Measurements from ENCODE around the gene TXNDC8. TPM values are rescaled to one million over a fixed set of nuclear protein-coding genes. Genes with fewer than 3 reads are reported as not detected.

TXNDC8 gene
- total and polyA plus RNA-seq, 2 of the 13 experiments (the other 11 are each of a cell fraction or from before 2014, with no cell fraction given), result not detected

DNA sequence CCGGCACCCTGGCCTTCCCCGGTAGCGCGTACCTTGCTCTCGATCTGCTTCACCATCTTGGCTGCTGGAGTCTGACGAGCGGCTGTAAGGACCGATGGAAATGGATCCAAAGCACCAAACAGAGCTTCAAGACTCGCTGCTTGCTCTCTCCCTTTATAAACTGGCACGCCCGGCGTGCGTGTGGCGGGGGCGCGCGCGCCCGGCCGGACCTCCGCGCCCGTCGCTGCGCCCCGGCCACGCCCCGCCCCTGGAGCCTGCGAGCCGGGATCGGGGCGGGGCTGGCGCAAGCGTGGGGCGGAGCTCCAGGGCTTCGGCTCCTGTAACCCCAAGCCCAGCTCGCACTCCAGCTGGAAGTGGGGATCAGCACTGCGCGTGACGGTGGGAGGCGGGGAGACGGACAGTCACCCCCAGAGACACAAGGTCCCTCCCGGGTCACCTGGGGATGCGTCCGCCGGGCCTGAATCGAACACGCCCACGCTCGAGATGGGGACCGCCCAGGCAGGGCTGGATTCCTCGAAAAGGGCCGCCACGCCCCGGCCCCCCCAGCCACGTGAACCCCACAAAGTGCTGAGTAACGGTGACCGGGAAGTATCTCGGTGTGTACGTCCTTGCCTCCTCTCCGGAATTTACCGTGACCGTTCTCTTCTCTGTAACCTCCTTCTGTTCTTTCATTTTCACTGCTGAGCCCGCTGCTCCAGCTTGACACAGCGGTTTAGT lies 81.1 kb downstream of the TXNDC8 start, which contains the start of gene TXN (continued):
- TF ChIP-seq HNRNPH1 (optimal IDR thresholded peaks at IDR 0.05; ENCODE audit: low read depth, low read length) (no peak), MXI1 (IDR thresholded peaks at IDR 0.05; ENCODE audit: borderline replicate concordance, low read depth, low read length) (no peak; the same call in 2 of the 3 replicates), NCOA2 (CRISPR knock-in tag; IDR thresholded peaks at IDR 0.05) (no peak), ZBTB7B (CRISPR knock-in tag; IDR thresholded peaks at IDR 0.05) (0 out of 2 replicates have a peak, but pooled peaks have one; percentile 23), ZKSCAN1 (IDR thresholded peaks at IDR 0.05; ENCODE audit: low read length) (no peak), RFXAP (CRISPR knock-in tag; IDR thresholded peaks at IDR 0.05; ENCODE audit: borderline replicate concordance) (0 out of 2 replicates have a peak, but pooled peaks have one; percentile 39), GPN1 (CRISPR knock-in tag; IDR thresholded peaks at IDR 0.05; ENCODE audit: borderline replicate concordance) (0 out of 2 replicates have a peak, but pooled peaks have one; percentile 21), SNAI1 (CRISPR knock-in tag; IDR thresholded peaks at IDR 0.05; ENCODE audit: borderline replicate concordance) (no peak), SRSF9 (IDR thresholded peaks at IDR 0.05; ENCODE audit: borderline replicate concordance, insufficient read depth, low read depth, low read length, poor library complexity, severe bottlenecking) (no peak), ZBTB21 (CRISPR knock-in tag; IDR thresholded peaks at IDR 0.05) (no peak), CENPX (CRISPR knock-in tag; IDR thresholded peaks at IDR 0.05) (no peak), ESRRA (CRISPR knock-in tag; IDR thresholded peaks at IDR 0.05; ENCODE audit: low read depth) (no peak), SOX13 (IDR thresholded peaks at IDR 0.05) (peak; percentile 27; the same call in 1 of the 2 replicates), SOX13 (CRISPR knock-in tag; conservative IDR thresholded peaks at IDR 0.05 in 1 of 2, IDR thresholded peaks at IDR 0.05 in 1 of 2) (0 out of 4 replicates have a peak, but pooled peaks of 1 of the 2 experiments have one; percentile 26), EEA1 (CRISPR knock-in tag; IDR thresholded peaks at IDR 0.05; ENCODE audit: borderline replicate concordance) (no peak), FOXA1 (IDR thresholded peaks at IDR 0.05) (no peak), FOXA1 (CRISPR knock-in tag; IDR thresholded peaks at IDR 0.05) (no peak), JARID2 (CRISPR knock-in tag; IDR thresholded peaks at IDR 0.05; ENCODE audit: insufficient replicate concordance) (no peak)
- TF ChIP-seq, protein P1, sequence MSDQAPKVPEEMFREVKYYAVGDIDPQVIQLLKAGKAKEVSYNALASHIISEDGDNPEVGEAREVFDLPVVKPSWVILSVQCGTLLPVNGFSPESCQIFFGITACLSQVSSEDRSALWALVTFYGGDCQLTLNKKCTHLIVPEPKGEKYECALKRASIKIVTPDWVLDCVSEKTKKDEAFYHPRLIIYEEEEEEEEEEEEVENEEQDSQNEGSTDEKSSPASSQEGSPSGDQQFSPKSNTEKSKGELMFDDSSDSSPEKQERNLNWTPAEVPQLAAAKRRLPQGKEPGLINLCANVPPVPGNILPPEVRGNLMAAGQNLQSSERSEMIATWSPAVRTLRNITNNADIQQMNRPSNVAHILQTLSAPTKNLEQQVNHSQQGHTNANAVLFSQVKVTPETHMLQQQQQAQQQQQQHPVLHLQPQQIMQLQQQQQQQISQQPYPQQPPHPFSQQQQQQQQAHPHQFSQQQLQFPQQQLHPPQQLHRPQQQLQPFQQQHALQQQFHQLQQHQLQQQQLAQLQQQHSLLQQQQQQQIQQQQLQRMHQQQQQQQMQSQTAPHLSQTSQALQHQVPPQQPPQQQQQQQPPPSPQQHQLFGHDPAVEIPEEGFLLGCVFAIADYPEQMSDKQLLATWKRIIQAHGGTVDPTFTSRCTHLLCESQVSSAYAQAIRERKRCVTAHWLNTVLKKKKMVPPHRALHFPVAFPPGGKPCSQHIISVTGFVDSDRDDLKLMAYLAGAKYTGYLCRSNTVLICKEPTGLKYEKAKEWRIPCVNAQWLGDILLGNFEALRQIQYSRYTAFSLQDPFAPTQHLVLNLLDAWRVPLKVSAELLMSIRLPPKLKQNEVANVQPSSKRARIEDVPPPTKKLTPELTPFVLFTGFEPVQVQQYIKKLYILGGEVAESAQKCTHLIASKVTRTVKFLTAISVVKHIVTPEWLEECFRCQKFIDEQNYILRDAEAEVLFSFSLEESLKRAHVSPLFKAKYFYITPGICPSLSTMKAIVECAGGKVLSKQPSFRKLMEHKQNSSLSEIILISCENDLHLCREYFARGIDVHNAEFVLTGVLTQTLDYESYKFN (CRISPR knock-in tag; conservative IDR thresholded peaks at IDR 0.05), result peak; percentile 23; the same call in 1 of the 2 replicates
- TF ChIP-seq, protein P2, sequence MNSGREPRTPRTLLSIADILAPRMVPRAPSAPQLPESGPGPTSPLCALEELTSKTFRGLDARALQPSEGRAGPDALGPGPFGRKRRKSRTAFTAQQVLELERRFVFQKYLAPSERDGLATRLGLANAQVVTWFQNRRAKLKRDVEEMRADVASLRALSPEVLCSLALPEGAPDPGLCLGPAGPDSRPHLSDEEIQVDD (CRISPR knock-in tag; IDR thresholded peaks at IDR 0.05; ENCODE audit: borderline replicate concordance), result no peak
- TF ChIP-seq, protein P3, sequence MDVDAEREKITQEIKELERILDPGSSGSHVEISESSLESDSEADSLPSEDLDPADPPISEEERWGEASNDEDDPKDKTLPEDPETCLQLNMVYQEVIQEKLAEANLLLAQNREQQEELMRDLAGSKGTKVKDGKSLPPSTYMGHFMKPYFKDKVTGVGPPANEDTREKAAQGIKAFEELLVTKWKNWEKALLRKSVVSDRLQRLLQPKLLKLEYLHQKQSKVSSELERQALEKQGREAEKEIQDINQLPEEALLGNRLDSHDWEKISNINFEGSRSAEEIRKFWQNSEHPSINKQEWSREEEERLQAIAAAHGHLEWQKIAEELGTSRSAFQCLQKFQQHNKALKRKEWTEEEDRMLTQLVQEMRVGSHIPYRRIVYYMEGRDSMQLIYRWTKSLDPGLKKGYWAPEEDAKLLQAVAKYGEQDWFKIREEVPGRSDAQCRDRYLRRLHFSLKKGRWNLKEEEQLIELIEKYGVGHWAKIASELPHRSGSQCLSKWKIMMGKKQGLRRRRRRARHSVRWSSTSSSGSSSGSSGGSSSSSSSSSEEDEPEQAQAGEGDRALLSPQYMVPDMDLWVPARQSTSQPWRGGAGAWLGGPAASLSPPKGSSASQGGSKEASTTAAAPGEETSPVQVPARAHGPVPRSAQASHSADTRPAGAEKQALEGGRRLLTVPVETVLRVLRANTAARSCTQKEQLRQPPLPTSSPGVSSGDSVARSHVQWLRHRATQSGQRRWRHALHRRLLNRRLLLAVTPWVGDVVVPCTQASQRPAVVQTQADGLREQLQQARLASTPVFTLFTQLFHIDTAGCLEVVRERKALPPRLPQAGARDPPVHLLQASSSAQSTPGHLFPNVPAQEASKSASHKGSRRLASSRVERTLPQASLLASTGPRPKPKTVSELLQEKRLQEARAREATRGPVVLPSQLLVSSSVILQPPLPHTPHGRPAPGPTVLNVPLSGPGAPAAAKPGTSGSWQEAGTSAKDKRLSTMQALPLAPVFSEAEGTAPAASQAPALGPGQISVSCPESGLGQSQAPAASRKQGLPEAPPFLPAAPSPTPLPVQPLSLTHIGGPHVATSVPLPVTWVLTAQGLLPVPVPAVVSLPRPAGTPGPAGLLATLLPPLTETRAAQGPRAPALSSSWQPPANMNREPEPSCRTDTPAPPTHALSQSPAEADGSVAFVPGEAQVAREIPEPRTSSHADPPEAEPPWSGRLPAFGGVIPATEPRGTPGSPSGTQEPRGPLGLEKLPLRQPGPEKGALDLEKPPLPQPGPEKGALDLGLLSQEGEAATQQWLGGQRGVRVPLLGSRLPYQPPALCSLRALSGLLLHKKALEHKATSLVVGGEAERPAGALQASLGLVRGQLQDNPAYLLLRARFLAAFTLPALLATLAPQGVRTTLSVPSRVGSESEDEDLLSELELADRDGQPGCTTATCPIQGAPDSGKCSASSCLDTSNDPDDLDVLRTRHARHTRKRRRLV (CRISPR knock-in tag; IDR thresholded peaks at IDR 0.05), result no peak

All from HepG2 (cell line).